Parathyroid adenoma (tissue), 2 donors: ENCODE measurements around the gene FBXW5.

ENCODE experiments used
- H2AFZ ChIP-seq: fragments of 300-600 bp; sonication (generic); one replicate; pipeline ENCODE4 v1.7.0; 2017; ENCODE audit warnings: antibody characterized with exemption, mild to moderate bottlenecking
- H3K27ac ChIP-seq: fragments of 300-600 bp; sonication (generic); one replicate; pipeline ENCODE4 v1.7.0; 2017
- H3K27me3 ChIP-seq: fragments of 300-600 bp; sonication (generic); one replicate; pipeline ENCODE4 v1.7.0; 2017; ENCODE audit warnings: low read length; ENCODE audit not compliant: control insufficient read depth, insufficient read depth
- H3K36me3 ChIP-seq: fragments of 300-600 bp; sonication (generic); one replicate; pipeline ENCODE4 v1.7.0; 2017; ENCODE audit warnings: low read length; ENCODE audit not compliant: control insufficient read depth, insufficient read depth
- H3K4me1 ChIP-seq: fragments of 300-600 bp; sonication (generic); one replicate; pipeline ENCODE4 v1.7.0; 2017; ENCODE audit warnings: control low read depth
- H3K4me2 ChIP-seq: fragments of 300-600 bp; sonication (generic); one replicate; pipeline ENCODE4 v1.7.0; 2017; ENCODE audit warnings: low read length
- H3K4me3 ChIP-seq: fragments of 300-600 bp; sonication (generic); one replicate; pipeline ENCODE4 v1.7.0; 2017; ENCODE audit warnings: low read depth, low read length
- H3K79me2 ChIP-seq: fragments of 300-600 bp; sonication (generic); one replicate; pipeline ENCODE4 v1.7.0; 2017; ENCODE audit warnings: control low read depth
- H3K9ac ChIP-seq: fragments of 300-600 bp; sonication (generic); one replicate; pipeline ENCODE4 v1.7.0; 2017; ENCODE audit warnings: mild to moderate bottlenecking
- H3K9me3 ChIP-seq: fragments of 300-600 bp; sonication (generic); one replicate; pipeline ENCODE4 v1.7.0; 2017; ENCODE audit warnings: low read length; ENCODE audit not compliant: control insufficient read depth
- CTCF ChIP-seq: fragments of 300-600 bp; sonication (generic); IDR thresholded peaks from one replicate; pipeline ENCODE4 v1.7.0; 2017; ENCODE audit warnings: antibody characterized with exemption, mild to moderate bottlenecking
- donor health status: primary hyperparathyroidism.

The FBXW5 gene

GRCh38 chr9:136923881-136924280 is 20.7 kb downstream of the FBXW5 start:
- Histone ChIP-seq H3K4me1 (no peaks in the 10 kb centered on the region), H3K4me3 (no peak overlapping the region), H3K27ac (no peak overlapping the region), H2AFZ (no peak overlapping the region), H3K4me2 (no peak overlapping the region), H3K79me2 (no peaks in the 10 kb centered on the region), H3K36me3 (no peaks in the 10 kb centered on the region), H3K9ac (no peak overlapping the region), H3K9me3 (no peaks in the 10 kb centered on the region), H3K27me3 (no peaks in the 10 kb centered on the region)
- TF ChIP-seq CTCF = no peak

GRCh38 chr9:136922540-136922939 is 22.0 kb downstream of the FBXW5 start:
- H3K27me3 ChIP-seq = no peaks in the 10 kb centered on the region
- no peak overlapping the region for H2AFZ ChIP-seq
- H3K9me3 ChIP-seq = no peaks in the 10 kb centered on the region
- H3K36me3 ChIP-seq = no peaks in the 10 kb centered on the region
- no peak overlapping the region for H3K4me2 ChIP-seq
- no peak overlapping the region for H3K9ac ChIP-seq
- no peak overlapping the region for H3K27ac ChIP-seq
- no peak for TF ChIP-seq CTCF
- no peak overlapping the region for H3K4me3 ChIP-seq
- H3K79me2 ChIP-seq = no peaks in the 10 kb centered on the region
- no peaks in the 10 kb centered on the region for H3K4me1 ChIP-seq

- no peak for TF ChIP-seq CTCF
- Histone ChIP-seq H3K27ac (no peak overlapping the region), H3K4me3 (no peak overlapping the region), H3K27me3 (no peaks in the 10 kb centered on the region), H3K79me2 (no peaks in the 10 kb centered on the region), H3K36me3 (no peaks in the 10 kb centered on the region), H3K9me3 (no peaks in the 10 kb centered on the region), H2AFZ (no peak overlapping the region), H3K9ac (no peak overlapping the region), H3K4me2 (no peak overlapping the region), H3K4me1 (no peaks in the 10 kb centered on the region)
These were observed 22.8 kb downstream of the FBXW5 start for GRCh38 chr9:136921718-136922117.

GRCh38 chr9:136921307-136921706 is 23.2 kb downstream of the FBXW5 start:
- Histone ChIP-seq H3K9ac (no peak overlapping the region), H3K27ac (no peak overlapping the region), H3K4me2 (no peak overlapping the region), H3K36me3 (no peaks in the 10 kb centered on the region), H3K79me2 (no peaks in the 10 kb centered on the region), H3K27me3 (no peaks in the 10 kb centered on the region), H3K4me1 (no peaks in the 10 kb centered on the region), H3K9me3 (no peaks in the 10 kb centered on the region), H2AFZ (no peak overlapping the region), H3K4me3 (no peak overlapping the region)
- TF ChIP-seq CTCF = no peak

- Histone ChIP-seq H3K4me2 (no peak overlapping the region), H3K27ac (no peak overlapping the region), H2AFZ (no peak overlapping the region), H3K4me3 (no peak overlapping the region), H3K27me3 (no peaks in the 10 kb centered on the region), H3K79me2 (no peaks in the 10 kb centered on the region), H3K9ac (no peak overlapping the region), H3K4me1 (no peaks in the 10 kb centered on the region), H3K36me3 (no peaks in the 10 kb centered on the region), H3K9me3 (no peaks in the 10 kb centered on the region)
- TF ChIP-seq CTCF = no peak
These were observed 23.8 kb downstream of the FBXW5 start for GRCh38 chr9:136920734-136921231.
